ENCODE data around the gene HECW1.

Gene HECW1

GRCh38 chr7:43540471-43540870 lies 428.0 kb downstream of the HECW1 start:
- H3K36me3 ChIP-seq (ENCODE audit: insufficient read depth, low read length) = no peaks in the 10 kb centered on the region
- H3K27me3 ChIP-seq (ENCODE audit: control insufficient read depth, insufficient read depth, low read length) = peaks cover 48% of the 10 kb centered on the region
- H3K9me3 ChIP-seq (replicated peaks; ENCODE audit: low read length) = no peaks in the 10 kb centered on the region
- no peak overlapping the region for H3K9ac ChIP-seq (ENCODE audit: low read depth, low read length)
- no peak overlapping the region for H3K4me3 ChIP-seq (ENCODE audit: low read length)
- H3K4me2 ChIP-seq (ENCODE audit: low read length) = no peak overlapping the region
- H3K4me1 ChIP-seq (ENCODE audit: control insufficient read depth, insufficient read depth, low read length) = peaks cover 26% of the 10 kb centered on the region

GRCh38 chr7:43542716-43543115 lies 430.3 kb downstream of the HECW1 start:
- Histone ChIP-seq H3K4me2 (ENCODE audit: low read length) (no peak overlapping the region), H3K4me3 (ENCODE audit: low read length) (no peak overlapping the region), H3K9ac (ENCODE audit: low read depth, low read length) (no peak overlapping the region), H3K36me3 (ENCODE audit: insufficient read depth, low read length) (no peaks in the 10 kb centered on the region), H3K27me3 (ENCODE audit: control insufficient read depth, insufficient read depth, low read length) (peaks cover 66% of the 10 kb centered on the region), H3K4me1 (ENCODE audit: control insufficient read depth, insufficient read depth, low read length) (peaks cover 14% of the 10 kb centered on the region), H3K9me3 (replicated peaks; ENCODE audit: low read length) (no peaks in the 10 kb centered on the region)

GRCh38 chr7:43546231-43546630 lies 433.8 kb downstream of the HECW1 start:
- Histone ChIP-seq H3K4me1 (ENCODE audit: control insufficient read depth, insufficient read depth, low read length) (peaks cover 5% of the 10 kb centered on the region), H3K27me3 (ENCODE audit: control insufficient read depth, insufficient read depth, low read length) (peaks cover 70% of the 10 kb centered on the region), H3K36me3 (ENCODE audit: insufficient read depth, low read length) (no peaks in the 10 kb centered on the region), H3K9me3 (replicated peaks; ENCODE audit: low read length) (no peaks in the 10 kb centered on the region), H3K4me2 (ENCODE audit: low read length) (no peak overlapping the region), H3K9ac (ENCODE audit: low read depth, low read length) (no peak overlapping the region), H3K4me3 (ENCODE audit: low read length) (no peak overlapping the region)

- H3K4me2 ChIP-seq (ENCODE audit: low read length) = no peak overlapping the region
- H3K27me3 ChIP-seq (ENCODE audit: control insufficient read depth, insufficient read depth, low read length) = peaks cover 70% of the 10 kb centered on the region
- H3K9ac ChIP-seq (ENCODE audit: low read depth, low read length) = no peak overlapping the region
- no peaks in the 10 kb centered on the region for H3K4me1 ChIP-seq (ENCODE audit: control insufficient read depth, insufficient read depth, low read length)
- no peaks in the 10 kb centered on the region for H3K36me3 ChIP-seq (ENCODE audit: insufficient read depth, low read length)
- H3K9me3 ChIP-seq (replicated peaks; ENCODE audit: low read length) = no peaks in the 10 kb centered on the region
- H3K4me3 ChIP-seq (ENCODE audit: low read length) = no peak overlapping the region
These were observed 438.0 kb downstream of the HECW1 start for GRCh38 chr7:43550427-43550826.

- Histone ChIP-seq H3K4me1 (ENCODE audit: control insufficient read depth, insufficient read depth, low read length) (no peaks in the 10 kb centered on the region), H3K4me3 (ENCODE audit: low read length) (no peak overlapping the region), H3K9me3 (replicated peaks; ENCODE audit: low read length) (no peaks in the 10 kb centered on the region), H3K27me3 (ENCODE audit: control insufficient read depth, insufficient read depth, low read length) (peaks cover 72% of the 10 kb centered on the region), H3K9ac (ENCODE audit: low read depth, low read length) (no peak overlapping the region), H3K36me3 (ENCODE audit: insufficient read depth, low read length) (no peaks in the 10 kb centered on the region), H3K4me2 (ENCODE audit: low read length) (no peak overlapping the region)
These were observed 439.7 kb downstream of the HECW1 start for GRCh38 chr7:43552122-43552521.

GRCh38 chr7:43553999-43554398 lies 441.6 kb downstream of the HECW1 start:
- no peaks in the 10 kb centered on the region for H3K36me3 ChIP-seq (ENCODE audit: insufficient read depth, low read length)
- peaks cover 82% of the 10 kb centered on the region for H3K27me3 ChIP-seq (ENCODE audit: control insufficient read depth, insufficient read depth, low read length)

GRCh38 chr7:43554423-43554822 lies 442.0 kb downstream of the HECW1 start:
- Histone ChIP-seq H3K27me3 (ENCODE audit: control insufficient read depth, insufficient read depth, low read length) (peaks cover 79% of the 10 kb centered on the region), H3K4me3 (ENCODE audit: low read length) (no peak overlapping the region), H3K9me3 (replicated peaks; ENCODE audit: low read length) (no peaks in the 10 kb centered on the region), H3K4me1 (ENCODE audit: control insufficient read depth, insufficient read depth, low read length) (no peaks in the 10 kb centered on the region), H3K36me3 (ENCODE audit: insufficient read depth, low read length) (no peaks in the 10 kb centered on the region), H3K4me2 (ENCODE audit: low read length) (no peak overlapping the region), H3K9ac (ENCODE audit: low read depth, low read length) (no peak overlapping the region)

More at GRCh38 chr7:43553999-43554398, 441.6 kb downstream of the HECW1 start:
- H3K4me1 ChIP-seq (ENCODE audit: control insufficient read depth, insufficient read depth, low read length) = no peaks in the 10 kb centered on the region
- no peaks in the 10 kb centered on the region for H3K9me3 ChIP-seq (replicated peaks; ENCODE audit: low read length)
- H3K9ac ChIP-seq (ENCODE audit: low read depth, low read length) = no peak overlapping the region
- no peak overlapping the region for H3K4me2 ChIP-seq (ENCODE audit: low read length)
- no peak overlapping the region for H3K4me3 ChIP-seq (ENCODE audit: low read length)

GRCh38 chr7:43557831-43558495 lies 445.5 kb downstream of the HECW1 start:
- Histone ChIP-seq H3K9ac (ENCODE audit: low read depth, low read length) (no peak overlapping the region), H3K36me3 (ENCODE audit: insufficient read depth, low read length) (no peaks in the 10 kb centered on the region), H3K4me2 (ENCODE audit: low read length) (no peak overlapping the region), H3K4me1 (ENCODE audit: control insufficient read depth, insufficient read depth, low read length) (no peaks in the 10 kb centered on the region), H3K9me3 (replicated peaks; ENCODE audit: low read length) (no peaks in the 10 kb centered on the region), H3K27me3 (ENCODE audit: control insufficient read depth, insufficient read depth, low read length) (peaks cover 86% of the 10 kb centered on the region), H3K4me3 (ENCODE audit: low read length) (no peak overlapping the region)

GRCh38 chr7:43559171-43559945 lies 446.9 kb downstream of the HECW1 start:
- Histone ChIP-seq H3K9ac (ENCODE audit: low read depth, low read length) (no peak overlapping the region), H3K4me1 (ENCODE audit: control insufficient read depth, insufficient read depth, low read length) (no peaks in the 10 kb centered on the region), H3K4me2 (ENCODE audit: low read length) (no peak overlapping the region), H3K4me3 (ENCODE audit: low read length) (no peak overlapping the region), H3K36me3 (ENCODE audit: insufficient read depth, low read length) (no peaks in the 10 kb centered on the region), H3K9me3 (replicated peaks; ENCODE audit: low read length) (no peaks in the 10 kb centered on the region), H3K27me3 (ENCODE audit: control insufficient read depth, insufficient read depth, low read length) (peaks cover 75% of the 10 kb centered on the region)

GRCh38 chr7:43559946-43560335 lies 447.5 kb downstream of the HECW1 start:
- Histone ChIP-seq H3K27me3 (ENCODE audit: control insufficient read depth, insufficient read depth, low read length) (peaks cover 69% of the 10 kb centered on the region), H3K36me3 (ENCODE audit: insufficient read depth, low read length) (no peaks in the 10 kb centered on the region), H3K4me3 (ENCODE audit: low read length) (no peak overlapping the region), H3K9me3 (replicated peaks; ENCODE audit: low read length) (no peaks in the 10 kb centered on the region), H3K4me2 (ENCODE audit: low read length) (no peak overlapping the region), H3K4me1 (ENCODE audit: control insufficient read depth, insufficient read depth, low read length) (no peaks in the 10 kb centered on the region), H3K9ac (ENCODE audit: low read depth, low read length) (no peak overlapping the region)

- H3K36me3 ChIP-seq (ENCODE audit: insufficient read depth, low read length) = no peaks in the 10 kb centered on the region
- no peak overlapping the region for H3K9ac ChIP-seq (ENCODE audit: low read depth, low read length)
- peaks cover 60% of the 10 kb centered on the region for H3K27me3 ChIP-seq (ENCODE audit: control insufficient read depth, insufficient read depth, low read length)
- no peaks in the 10 kb centered on the region for H3K4me1 ChIP-seq (ENCODE audit: control insufficient read depth, insufficient read depth, low read length)
- no peak overlapping the region for H3K4me2 ChIP-seq (ENCODE audit: low read length)
- H3K9me3 ChIP-seq (replicated peaks; ENCODE audit: low read length) = no peaks in the 10 kb centered on the region
- no peak overlapping the region for H3K4me3 ChIP-seq (ENCODE audit: low read length)
These were observed 448.4 kb downstream of the HECW1 start for GRCh38 chr7:43560742-43561330.

Measured in skeletal muscle satellite cell (primary cell).